Lower leg skin (tissue), 4 donors: ENCODE results near the gene PLEKHG4. TPM values are rescaled to one million over a fixed set of nuclear protein-coding genes. Genes with fewer than 3 reads are reported as not detected.

ENCODE experiments used
- DNase-seq, 2 donors: peaks; one replicate each; pipeline ENCODE4 v3.0.0-alpha.2; 2019; ENCODE audit warnings: low spot score in 2 of 2
- H3K4me3 ChIP-seq: fragments of 200-600 bp; sonication (generic); 2 replicates; pipeline ENCODE4 v1.5.1; 2017; ENCODE audit warnings: mild to moderate bottlenecking, low read depth; ENCODE audit not compliant: poor library complexity, severe bottlenecking
- CTCF ChIP-seq, 3 donors: fragments of 450-650 bp; IDR thresholded peaks; one replicate each; pipeline ENCODE4 v1.5.1; 2016; ENCODE audit warnings: antibody characterized with exemption in 3 of 3, mild to moderate bottlenecking in 3 of 3, moderate library complexity in 2 of 3
- POLR2A ChIP-seq, 2 donors: fragments of 450-650 bp; IDR thresholded peaks; one replicate each; pipeline ENCODE4 v1.6.1; 2016 to 2017; ENCODE audit warnings: antibody characterized with exemption in 2 of 2, mild to moderate bottlenecking in 1 of 2, moderate library complexity in 1 of 2
- WGBS, 2 donors: methylation state at CpG; one replicate each; pipeline ENCODE4 v1.1.5; 2018; 5-methylcytosine and 5-hydroxymethylcytosine counted together
- intact Hi-C: fragments of 100-400 bp; cut with DNase I; formaldehyde crosslinking; loops from one replicate; pipeline ENCODE4 v1.15.0; 2023; ENCODE audit warnings: low total_unique reads
- total RNA-seq, 4 donors: library from RNA; depleted of rRNA; stranded (reverse); fragments of >200 nt; gene quantifications; one replicate each; pipeline ENCODE4 v1.1.0, GENCODE V29; 2016

Gene PLEKHG4
- total RNA-seq, 4 donors from 2014 or later = 16.6 to 28.0 (median 21.2) TPM

- DNase-seq = no peak
- intact Hi-C loops = no loop called here
- no peak overlapping the region for H3K4me3 ChIP-seq
- TF ChIP-seq POLR2A (IDR thresholded peaks at IDR 0.05) = no peak
- TF ChIP-seq CTCF (IDR thresholded peaks at IDR 0.05) = no peak
- 81 to 84% methylated on average over 17 to 18 of the region's 18 CpGs for WGBS, 2 donors
Observed at GRCh38 chr16:67254801-67255552, 24.4 kb upstream of the PLEKHG4 start.

GRCh38 chr16:67255553-67256221, 23.6 kb upstream of the PLEKHG4 start:
- no peak overlapping the region for H3K4me3 ChIP-seq
- no peak for TF ChIP-seq POLR2A (IDR thresholded peaks at IDR 0.05)
- intact Hi-C loops = no loop called here
- DNase-seq = no peak
- 92% methylated on average over 16 to 17 of the region's 17 CpGs for WGBS, 2 donors

- no peak overlapping the region for H3K4me3 ChIP-seq
- TF ChIP-seq POLR2A (IDR thresholded peaks at IDR 0.05) (no peak), CTCF (IDR thresholded peaks at IDR 0.05) (no peak)
- WGBS, 2 donors = 93 to 94% methylated on average over 11 of the region's 11 CpGs
- intact Hi-C loops = no loop called here
- DNase-seq = no peak
Observed at GRCh38 chr16:67256701-67257230, 22.6 kb upstream of the PLEKHG4 start.

- H3K4me3 ChIP-seq = no peak overlapping the region
- no peak for DNase-seq
- TF ChIP-seq POLR2A (IDR thresholded peaks at IDR 0.05) = no peak
- TF ChIP-seq CTCF (IDR thresholded peaks at IDR 0.05) = no peak
- intact Hi-C loops = no loop called here
- WGBS, 2 donors = 75 to 76% methylated on average over 4 of the region's 4 CpGs
Observed at GRCh38 chr16:67257486-67258160, 21.7 kb upstream of the PLEKHG4 start.

GRCh38 chr16:67258161-67258835, 21.0 kb upstream of the PLEKHG4 start:
- TF ChIP-seq CTCF (IDR thresholded peaks at IDR 0.05) (no peak), POLR2A (IDR thresholded peaks at IDR 0.05) (no peak)
- intact Hi-C loops = no loop called here
- H3K4me3 ChIP-seq = no peak overlapping the region
- 82 to 85% methylated on average over 11 of the region's 11 CpGs for WGBS, 2 donors
- no peak for DNase-seq
